ENCODE results near the gene ATP1A3. TPM values are rescaled to one million over a fixed set of nuclear protein-coding genes. Genes with fewer than 3 reads are reported as not detected.

Gene ATP1A3
- total RNA-seq, 1 experiment from 2014 or later: 0.97 TPM

DNA sequence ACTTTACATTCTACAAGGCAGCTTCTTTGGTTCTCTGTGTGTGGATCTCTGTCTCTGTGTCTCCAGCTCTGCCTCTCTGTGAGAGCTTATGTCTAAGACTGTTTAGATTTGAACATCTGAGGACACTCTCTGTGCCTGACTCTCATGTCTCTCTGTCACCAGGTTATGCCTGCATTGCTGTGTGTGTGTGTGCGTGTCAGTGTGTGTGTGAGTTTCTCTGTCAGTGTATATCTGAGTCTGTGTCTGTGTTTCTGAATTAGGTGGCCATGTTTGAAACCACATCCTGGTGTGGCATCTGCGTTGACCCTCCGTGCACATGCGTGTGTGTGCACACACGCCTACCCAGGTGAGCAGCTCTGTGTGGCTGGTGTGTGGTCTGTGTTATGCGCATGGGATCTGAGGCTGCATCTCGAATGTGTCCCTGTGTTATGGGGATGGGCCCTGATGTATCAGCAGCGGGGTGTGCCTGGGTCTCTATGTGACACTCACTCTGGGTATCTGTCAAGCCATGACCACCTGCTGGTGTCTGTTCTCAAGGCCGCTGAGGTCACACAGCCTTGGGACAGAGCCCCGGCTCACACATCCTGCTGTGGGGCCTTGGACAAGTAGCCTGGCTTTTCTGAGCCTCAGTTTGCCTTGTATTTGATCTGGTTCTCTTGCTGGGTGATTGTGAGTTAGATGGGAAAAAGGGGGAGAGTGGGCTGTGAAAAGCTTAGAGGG, 6.7 kb downstream of the ATP1A3 start:
- DNase-seq (ENCODE audit: low read depth): no peak

DNA sequence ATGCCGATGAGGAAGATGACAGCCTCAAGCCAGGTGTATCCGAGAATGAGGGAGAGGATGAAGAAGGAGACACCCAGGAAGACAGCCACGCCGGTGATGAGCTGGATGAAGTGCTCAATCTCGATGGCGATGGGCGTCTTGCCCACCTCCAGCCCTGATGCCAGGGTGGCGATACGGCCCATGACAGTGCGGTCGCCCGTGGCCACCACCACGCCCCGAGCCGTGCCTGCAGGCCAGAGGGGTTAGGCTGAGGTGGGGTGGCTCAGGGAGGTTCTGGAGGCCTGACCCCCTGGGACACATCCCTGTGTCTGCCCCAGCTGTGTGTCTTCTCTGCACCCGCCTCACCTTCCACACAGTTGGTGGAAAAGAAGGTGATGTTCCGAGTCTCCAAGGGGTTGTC, 9.1 kb downstream of the ATP1A3 start:
- DNase-seq (ENCODE audit: low read depth): no peak

DNA sequence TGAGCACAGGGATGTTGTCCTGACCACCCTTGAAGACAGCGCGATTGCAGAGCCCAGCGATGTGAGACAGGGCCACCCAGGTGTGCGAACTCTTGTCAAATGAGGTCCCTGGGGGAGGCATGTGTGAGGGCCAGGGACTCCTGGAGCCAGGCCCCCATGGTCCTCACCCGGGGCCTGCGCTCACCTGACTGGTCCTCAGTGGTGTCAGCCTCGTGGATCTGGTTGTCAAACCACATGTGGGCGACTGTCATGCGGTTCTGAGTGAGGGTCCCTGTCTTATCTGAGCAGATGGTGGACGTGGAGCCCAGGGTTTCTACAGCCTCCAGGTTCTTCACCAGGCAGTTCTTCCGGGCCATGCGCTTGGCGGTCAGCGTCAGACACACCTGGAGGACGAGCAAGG, 12.3 kb downstream of the ATP1A3 start:
- no peak for DNase-seq (ENCODE audit: low read depth)

DNA sequence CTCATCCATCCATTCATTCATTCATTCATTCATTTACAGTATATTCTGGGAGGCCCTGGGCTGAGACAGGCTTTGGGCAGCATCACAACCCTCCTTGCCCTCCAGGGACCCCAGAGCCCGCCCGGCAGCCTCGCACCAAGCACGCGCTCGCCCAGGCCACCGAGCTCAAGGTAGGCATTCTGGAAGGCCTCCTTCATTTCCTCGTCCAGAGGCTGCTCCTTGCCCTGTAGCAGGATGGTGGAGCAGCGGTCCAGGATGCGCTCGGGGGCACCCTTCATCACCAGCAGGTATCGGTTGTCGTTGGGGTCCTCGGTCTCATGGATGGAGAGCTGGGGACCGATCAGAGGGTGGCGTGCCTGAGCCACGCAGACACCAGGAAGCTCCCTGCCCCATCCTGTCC, 15.6 kb downstream of the ATP1A3 start:
- DNase-seq (ENCODE audit: low read depth): no peak

DNA sequence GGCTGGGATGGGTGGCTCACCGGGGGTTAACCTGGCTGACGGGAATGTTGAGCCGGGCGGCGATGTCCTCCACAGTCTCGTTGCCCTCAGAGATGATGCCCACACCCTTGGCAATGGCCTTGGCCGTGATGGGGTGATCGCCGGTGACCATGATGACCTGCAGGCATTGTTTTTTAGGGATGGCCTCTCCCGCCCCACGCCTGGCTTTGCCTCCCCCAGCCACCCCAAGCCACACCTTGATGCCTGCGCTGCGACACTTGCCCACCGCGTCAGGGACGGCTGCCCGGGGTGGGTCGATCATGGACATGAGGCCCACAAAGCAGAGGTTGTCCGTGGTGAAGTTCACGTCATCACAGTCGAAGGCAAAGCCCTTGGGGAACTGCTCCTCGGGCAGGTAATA, 16.1 kb downstream of the ATP1A3 start:
- no peak for DNase-seq (ENCODE audit: low read depth)

DNA sequence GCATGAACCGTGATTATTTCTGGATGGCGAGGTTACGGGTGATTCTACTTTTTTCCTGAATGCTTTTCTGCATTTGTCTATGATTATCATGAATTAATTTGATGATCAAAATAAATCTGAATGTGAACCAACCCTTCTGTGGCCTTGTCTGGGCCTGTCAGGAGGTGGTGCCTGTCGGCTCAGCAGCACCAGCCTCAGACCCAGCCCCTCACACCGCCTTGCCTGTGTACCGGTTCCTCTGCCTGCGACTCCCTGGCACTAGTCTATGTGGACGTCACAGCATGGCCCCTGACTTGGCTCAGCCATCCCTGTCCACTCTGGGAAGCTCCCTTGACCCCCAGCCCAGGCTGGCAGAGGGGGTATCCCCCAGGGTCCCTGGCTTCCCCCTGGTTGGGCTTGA, 19.4 kb downstream of the ATP1A3 start:
- no peak for DNase-seq (ENCODE audit: low read depth)

DNA sequence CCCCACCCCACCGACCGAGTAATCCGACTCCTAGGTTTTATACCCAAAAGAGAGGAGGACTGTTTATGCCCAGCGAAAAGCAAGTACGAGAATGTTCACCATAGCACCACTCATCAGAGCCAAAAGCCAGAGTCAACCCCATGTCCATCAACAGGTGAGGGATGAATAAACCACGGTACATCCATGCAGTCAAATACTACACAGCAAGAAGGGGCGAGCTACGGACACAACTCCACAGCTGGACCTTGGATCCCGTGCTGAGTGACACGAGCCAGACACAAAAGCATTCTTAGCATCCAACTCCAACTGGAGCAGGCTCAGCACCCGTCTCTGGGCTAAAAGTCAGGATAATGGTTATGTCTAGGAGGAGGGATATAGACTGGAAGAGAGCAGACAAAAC, 22.7 kb downstream of the ATP1A3 start:
- no peak for DNase-seq (ENCODE audit: low read depth)

DNA sequence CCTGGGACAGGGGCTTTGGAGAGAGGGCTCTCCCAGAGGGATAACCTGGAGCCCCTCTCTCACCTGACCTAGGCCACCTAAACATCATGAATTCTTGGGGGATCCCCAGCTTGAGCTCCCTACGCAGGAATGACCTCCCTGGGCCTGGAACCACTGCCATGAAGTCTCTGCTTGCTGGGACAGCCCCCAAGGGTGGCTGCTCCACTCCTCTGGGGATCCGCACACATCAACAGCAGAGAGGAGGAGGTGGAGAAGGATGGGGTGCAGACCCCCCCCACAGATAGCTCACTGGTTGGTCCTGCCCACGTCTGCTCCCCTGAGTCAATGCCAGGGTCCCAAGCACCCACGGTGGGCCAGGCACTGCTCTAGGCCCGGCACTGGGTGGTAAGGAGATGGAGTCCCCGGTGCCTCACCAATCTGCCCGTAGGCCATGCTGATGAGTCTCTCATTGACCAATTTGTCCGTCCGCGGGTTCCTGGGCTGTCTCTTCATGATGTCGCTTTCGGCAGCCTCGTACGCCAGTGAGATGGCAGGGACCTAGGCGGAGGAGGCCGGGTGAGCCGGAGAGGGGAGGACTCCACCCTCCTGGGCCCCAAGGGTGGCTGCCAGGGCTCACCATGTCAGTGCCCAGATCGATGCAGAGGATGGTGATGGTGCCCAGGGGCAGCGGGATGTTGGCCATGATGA, 24.1 kb downstream of the ATP1A3 start:
- DNase-seq (ENCODE audit: low read depth): no peak

DNA sequence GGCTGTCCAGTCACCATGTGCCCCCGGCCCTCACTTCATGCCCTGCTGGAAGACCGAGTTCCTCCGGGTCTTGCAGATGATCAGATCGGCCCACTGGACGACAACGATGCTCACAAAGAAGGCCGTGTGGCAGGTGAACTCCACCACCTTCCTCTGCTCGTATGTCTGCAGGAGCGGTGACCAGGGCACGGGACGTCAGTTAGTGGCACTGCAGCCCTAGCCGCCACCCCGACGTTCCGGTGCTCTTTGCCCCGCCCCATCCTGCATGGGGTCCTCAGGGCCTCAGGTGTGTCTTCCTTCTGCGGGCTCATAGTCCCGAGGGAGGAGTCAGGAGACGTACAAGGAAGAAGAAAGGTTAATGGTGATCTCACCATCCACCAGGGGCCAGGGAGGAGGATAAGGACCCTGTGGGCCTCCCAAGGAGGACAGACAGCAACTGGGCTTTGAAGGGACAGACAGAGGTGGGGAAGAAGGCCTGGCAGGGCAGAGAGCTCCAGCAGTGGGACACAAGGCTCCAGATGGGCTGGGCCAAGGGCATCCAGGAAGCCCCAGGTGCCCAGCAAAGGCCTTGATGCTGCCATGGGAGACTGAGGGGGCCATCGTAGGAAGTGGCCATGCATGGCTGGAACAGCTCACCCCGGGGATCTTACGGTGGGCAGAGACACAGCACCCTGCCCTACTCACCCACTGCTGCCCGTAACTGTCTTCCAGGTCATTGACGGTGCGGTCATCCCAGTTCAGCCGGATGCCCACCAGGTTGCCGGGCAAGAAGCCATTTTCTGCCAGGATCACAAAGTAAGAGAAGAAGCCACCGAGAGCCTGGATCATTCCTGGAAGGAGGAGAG, 25.1 kb downstream of the ATP1A3 start:
- DNase-seq (ENCODE audit: low read depth): no peak

DNA sequence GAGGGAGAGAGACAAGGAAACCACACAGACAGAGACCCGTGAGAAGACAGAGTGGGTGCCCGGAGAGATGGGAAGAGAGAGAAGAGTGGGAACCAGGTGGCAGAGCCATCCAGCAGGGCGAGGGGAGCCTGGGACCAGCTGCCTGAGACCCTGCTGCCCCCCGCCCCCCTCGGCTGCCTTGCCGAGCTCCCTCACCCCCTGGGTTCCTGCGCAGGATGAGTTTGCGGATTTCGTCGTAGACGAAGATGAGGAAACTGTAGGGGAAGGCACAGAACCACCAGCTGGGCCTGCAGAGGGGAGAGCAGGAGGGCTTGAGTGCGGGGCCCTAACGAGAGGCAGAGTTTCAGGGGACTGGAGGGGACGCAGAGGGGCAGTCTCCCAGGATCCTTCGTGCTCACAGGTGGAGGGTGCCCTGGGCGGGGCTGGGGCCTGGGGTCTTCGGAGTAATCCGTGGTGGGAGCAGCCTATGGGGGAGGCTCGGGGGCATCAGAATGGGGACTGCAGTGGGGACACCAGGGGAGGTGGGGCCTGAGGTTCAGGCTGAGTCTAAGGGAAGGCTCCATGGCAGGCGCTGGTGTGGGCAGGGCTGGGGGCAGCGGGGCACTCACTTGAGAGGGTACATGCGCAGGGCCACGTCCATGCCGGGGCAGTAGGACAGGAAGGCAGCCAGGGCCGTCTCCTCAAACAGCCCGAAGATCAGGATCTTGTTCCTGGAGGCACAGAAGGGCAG, 26.8 kb downstream of the ATP1A3 start:
- no peak for DNase-seq (ENCODE audit: low read depth)

DNA sequence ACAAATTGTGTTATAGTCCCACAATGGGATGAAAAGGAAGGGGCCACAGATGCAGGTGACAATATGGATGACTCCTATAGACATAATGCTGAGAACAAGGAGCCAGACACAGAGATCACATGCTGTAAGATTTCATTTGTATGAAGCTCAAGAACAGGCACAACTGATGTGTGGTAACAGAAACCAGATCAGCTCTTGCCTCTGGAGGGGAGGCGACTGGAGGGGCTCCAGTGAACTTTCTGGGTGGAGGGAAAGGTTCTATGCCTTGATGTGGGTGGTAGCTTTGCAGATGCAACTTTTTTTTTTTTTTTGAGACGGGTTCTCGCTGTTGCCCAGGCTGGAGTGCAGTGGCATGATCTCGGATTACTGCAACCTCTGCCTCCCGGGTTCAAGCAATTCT, 28.9 kb downstream of the ATP1A3 start:
- no peak for DNase-seq (ENCODE audit: low read depth)

DNA sequence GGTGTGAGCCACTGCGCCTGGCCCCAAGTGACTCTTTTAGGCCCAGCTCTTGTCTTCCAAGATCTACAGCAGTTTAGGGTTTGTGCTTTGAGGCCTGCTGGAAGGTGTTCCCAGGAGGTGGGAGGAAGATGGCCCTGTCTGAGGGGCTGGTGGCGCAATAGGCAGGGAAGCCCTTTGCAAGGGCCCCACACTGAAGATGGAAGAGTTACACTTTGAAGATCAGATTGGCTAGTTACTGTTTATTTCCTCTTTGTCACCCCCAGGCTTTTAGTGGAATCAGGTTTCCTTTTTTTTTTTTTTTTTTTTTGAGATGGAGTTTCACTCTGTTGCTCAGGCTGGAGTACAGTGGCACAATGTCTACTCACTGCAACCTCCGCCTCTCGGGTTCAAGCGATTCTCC, 33.1 kb downstream of the ATP1A3 start:
- DNase-seq (ENCODE audit: low read depth): no peak

DNA sequence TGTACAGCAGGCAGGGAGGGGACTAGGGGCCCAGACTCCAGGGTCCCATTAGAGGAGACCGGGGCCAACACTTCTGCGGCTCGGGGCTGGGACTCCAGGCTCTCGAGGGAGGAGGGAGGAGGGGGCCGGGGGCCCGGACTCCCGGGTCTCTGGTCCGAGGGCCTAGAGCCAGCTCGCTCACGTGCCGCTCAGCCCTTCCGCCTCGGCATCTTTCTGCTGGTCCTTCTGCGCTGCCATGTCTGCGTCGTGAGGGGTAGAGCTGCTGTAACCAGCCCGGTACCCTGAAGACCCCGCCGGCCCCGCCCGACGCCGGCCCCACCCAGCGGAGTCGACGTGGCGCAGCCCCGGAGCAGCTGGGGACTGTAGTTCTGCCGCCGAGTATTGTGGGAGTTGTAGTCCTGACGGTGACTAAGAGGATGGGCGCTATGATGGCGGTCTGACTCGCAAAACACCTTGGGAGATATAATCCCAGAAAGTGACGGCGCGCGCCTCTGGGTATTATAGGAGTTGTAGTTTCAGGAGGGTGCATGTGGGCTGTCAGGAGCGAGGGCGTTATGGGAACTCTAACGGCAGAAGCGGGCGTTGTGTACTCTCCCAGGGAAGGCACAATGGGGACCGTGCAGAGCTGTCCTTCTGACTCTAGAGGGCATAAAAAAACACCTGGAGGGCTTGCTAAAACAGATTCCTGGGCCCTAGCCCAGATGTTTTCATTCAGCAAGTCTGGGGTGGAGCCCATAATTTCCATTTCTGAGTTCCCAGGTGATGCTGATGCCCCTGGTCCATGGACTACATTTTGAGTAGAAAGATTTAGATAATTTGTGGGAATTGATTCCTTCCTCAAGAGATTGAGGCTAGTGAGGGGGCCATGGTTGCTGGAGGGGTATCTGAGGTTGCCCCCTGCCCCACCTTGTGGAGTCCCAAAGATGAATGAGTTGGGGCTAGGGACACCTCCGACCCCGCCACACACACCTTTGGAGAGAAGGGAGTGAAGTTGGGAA, 34.7 kb downstream of the ATP1A3 start, which contains the start of gene RABAC1:
Gene RABAC1, minus strand, starts transcription at position 266 of the 998 bp plus-strand sequence. Its CDS starts 29 bp downstream, at position 237.
- DNase-seq (ENCODE audit: low read depth): peak; percentile 95

DNA sequence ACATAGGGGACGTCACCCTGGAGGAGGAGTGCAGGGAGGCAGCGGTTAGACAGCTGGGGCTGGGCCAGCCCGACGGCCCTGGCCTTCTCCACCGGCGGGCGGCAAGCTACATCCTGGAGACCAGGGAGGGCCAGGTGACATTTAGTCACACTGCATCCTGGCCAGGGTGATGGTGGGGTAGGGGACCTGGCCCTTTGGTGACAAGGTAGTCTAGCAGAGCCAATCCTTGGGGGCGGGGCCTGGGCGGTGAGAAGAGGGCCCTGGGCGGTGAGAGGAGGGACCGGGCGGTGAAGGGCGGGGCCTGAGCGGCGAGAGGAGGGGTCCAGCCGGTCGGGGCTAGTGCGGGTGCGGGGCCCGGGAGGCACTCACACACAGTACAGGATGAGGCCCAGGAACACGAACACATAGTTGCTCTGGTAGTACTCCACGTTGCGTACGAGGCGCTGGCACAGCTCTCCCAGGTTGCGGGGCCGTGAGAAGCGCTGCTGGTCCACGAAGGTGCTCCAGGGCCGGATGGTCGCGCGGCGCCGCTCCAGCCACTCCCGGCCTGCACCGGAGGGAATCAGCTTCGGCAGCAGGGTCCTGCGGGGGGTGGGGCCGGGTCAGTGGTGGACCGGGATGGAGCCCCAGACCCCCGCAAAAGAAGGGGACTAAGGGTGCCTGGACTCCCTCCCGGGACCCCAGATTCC, 35.5 kb downstream of the ATP1A3 start:
- DNase-seq (ENCODE audit: low read depth): peak; percentile 86

DNA sequence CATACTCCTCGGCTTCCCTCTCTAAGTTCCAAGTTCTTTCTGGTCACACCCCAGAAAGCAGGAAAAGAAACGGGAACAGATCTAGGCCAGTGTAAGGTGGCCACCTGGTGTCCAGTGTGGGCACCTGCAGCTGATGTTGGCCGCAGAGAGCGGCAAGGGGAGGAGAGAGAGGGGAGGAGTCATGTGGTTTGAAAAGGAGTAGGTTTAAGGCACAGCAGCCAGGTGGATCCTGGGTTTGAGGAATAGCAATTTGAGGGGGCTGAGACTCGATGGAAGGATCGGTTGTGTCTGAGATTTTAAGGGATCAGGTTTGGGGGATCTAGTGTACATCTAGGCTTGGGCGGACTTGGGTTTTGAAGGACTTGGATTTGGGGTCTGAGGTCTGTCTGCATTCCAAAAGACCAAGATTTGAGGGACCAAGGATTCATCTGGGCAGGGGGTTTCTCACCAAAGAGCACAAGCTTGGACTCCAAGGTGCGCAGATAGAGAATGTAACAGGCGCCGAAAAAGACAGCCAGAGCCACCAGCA, 36.1 kb downstream of the ATP1A3 start:
- DNase-seq (ENCODE audit: low read depth): peak; percentile 92

DNA sequence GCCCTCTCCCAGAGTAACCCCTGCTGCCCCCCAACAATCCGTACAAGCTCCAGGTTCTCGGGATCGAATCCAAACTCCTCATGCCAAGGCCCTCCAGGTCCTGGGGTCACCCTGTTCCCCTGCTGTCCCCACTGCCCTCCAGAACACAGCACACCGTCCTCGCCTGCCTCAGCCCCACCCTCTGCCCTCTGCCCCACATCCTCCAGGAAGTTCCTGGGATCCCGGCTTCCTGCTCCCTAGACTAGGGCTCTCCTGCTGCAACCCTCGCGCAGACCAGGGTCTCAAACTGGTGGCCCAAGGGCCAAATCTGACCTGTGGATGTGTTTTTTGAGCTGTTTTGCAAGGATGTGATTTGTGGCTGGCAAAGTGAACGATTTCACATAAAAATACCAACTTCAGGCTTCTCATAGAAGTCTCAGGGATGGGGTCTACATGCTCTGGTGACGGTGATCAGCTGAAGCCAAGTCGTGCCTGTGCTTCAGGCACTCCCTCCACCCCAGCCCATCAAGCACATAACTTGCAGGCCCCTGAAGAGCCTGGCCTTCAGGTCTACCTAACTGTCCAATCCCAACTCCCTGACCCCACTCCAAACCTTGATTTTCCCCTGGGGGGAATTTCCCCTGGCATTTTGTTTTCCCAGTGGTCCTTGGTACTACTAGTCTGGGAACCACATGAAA, 36.7 kb downstream of the ATP1A3 start:
- DNase-seq (ENCODE audit: low read depth): no peak

DNA sequence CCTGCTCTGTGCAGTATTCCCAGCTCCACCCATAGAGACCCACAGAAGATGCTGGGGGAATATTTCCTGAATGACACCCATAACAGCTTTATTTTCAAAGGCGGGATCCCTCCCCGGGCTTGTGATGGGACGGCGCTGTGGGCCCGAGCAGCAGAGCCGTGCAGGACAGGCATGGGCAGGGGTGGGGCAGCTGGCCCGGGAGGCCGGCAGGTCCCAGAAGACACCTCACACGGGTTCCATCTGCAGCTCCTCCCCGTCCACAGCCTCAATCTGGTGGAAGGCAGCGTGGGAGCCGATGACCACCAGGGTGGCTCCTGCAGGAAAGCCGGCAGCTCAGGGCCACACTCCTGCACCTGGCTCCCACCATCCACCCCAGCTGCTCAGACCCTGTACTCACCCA, 37.4 kb downstream of the ATP1A3 start:
- no peak for DNase-seq (ENCODE audit: low read depth)

DNA sequence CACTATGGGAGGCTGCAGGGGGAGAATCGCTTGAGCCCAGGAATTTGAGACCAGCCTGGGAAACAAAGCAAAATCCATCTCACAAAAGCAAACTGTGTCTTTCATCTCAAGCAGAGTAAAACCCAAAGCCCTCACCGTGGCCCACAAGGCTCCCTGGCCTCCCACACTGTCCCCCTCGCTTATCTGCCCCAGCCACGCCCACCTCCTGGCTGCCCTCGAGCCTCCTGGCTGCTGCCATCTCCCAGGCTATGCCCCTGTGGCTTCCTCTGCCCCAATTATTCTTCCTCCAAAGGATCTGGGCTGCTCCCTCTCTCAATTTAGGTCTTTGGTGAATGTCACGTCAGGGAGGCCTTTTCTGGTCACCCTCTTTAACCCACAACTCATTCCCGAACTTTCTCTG, 38.5 kb downstream of the ATP1A3 start:
- no peak for DNase-seq (ENCODE audit: low read depth)

DNA sequence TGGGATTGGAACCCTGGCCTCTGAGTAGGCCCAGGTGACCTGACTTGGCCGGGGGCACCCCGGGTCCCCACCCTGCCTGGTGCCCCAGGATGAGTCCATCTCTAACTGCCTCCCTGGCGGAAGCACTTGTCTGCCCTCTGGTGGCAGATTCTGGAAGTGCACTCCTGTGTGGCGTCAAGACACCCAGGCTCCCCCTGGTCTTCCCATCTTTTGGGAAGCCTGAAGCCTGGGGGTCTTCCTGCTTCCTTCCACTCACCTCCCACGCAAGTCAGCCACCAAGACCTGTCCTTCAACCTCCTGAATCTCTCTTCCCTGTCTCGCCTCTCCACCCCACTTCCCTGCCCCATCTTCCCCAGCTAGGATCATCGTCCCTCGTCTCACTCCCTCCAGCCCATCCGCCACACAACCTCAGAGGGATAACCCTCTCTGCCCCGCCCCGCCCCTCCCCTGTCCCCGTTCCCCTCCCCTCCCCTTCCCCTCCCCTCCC, 42.3 kb downstream of the ATP1A3 start:
- DNase-seq (ENCODE audit: low read depth): peak; percentile 76
